ENCODE data around the gene MRPL21.
A peak's percentile ranks its signal among the peaks of the same experiment; 100 is the strongest.

The MRPL21 gene

GRCh38 chr11:68855205-68855981 is 48.2 kb downstream of the MRPL21 start:
- peak overlapping the region; percentile 47 for H3K4me3 ChIP-seq (ENCODE audit: low read depth, low read length)

GRCh38 chr11:68854273-68854958 is 49.2 kb downstream of the MRPL21 start:
- no peak for TF ChIP-seq CTCF (IDR thresholded peaks at IDR 0.05; ENCODE audit: low read depth, low read length)
- no peak overlapping the region for H3K4me3 ChIP-seq (ENCODE audit: low read depth, low read length)

More at GRCh38 chr11:68855205-68855981, 48.2 kb downstream of the MRPL21 start:
- no peak for TF ChIP-seq CTCF (IDR thresholded peaks at IDR 0.05; ENCODE audit: low read depth, low read length)

- TF ChIP-seq CTCF (IDR thresholded peaks at IDR 0.05; ENCODE audit: low read depth, low read length) = no peak
- H3K4me3 ChIP-seq (ENCODE audit: low read depth, low read length) = no peak overlapping the region
Observed at GRCh38 chr11:68852628-68853027, 51.0 kb downstream of the MRPL21 start.

- TF ChIP-seq CTCF (IDR thresholded peaks at IDR 0.05; ENCODE audit: low read depth, low read length) = no peak
Observed at GRCh38 chr11:68848429-68848828, 55.2 kb downstream of the MRPL21 start.

GRCh38 chr11:68847395-68847794 is 56.2 kb downstream of the MRPL21 start:
- H3K4me3 ChIP-seq (ENCODE audit: low read depth, low read length) = no peak overlapping the region
- no peak for TF ChIP-seq CTCF (IDR thresholded peaks at IDR 0.05; ENCODE audit: low read depth, low read length)

More at GRCh38 chr11:68848429-68848828, 55.2 kb downstream of the MRPL21 start:
- H3K4me3 ChIP-seq (ENCODE audit: low read depth, low read length) = no peak overlapping the region

GRCh38 chr11:68845351-68846002 is 58.2 kb downstream of the MRPL21 start:
- no peak for TF ChIP-seq CTCF (IDR thresholded peaks at IDR 0.05; ENCODE audit: low read depth, low read length)
- H3K4me3 ChIP-seq (ENCODE audit: low read depth, low read length) = no peak overlapping the region

All from WI38 (cell line).